Lung (tissue), 12 donors: ENCODE data around the gene SMARCD3. TPM values are rescaled to one million over a fixed set of nuclear protein-coding genes. Genes with fewer than 3 reads are reported as not detected.
A peak's percentile ranks its signal among the peaks of the same experiment; 100 is the strongest.

Source experiments
- ATAC-seq: fragments of 200-7000 bp; cut with Tn5 transposase; one replicate; pipeline ENCODE4 v1.9.1; 2020; ENCODE audit warnings: moderate number of reproducible peaks; ENCODE audit not compliant: insufficient read depth, low FRiP score
- DNase-seq, 3 donors: peaks; one replicate each; pipeline ENCODE4 v3.0.0-alpha.2; 2013 to 2017
- H3K27ac ChIP-seq, 2 donors: one replicate each; pipeline ENCODE4 v1.5.1; 2013; ENCODE audit warnings: mild to moderate bottlenecking in 2 of 2, moderate library complexity in 2 of 2, control low read depth in 1 of 2, inconsistent platforms in 1 of 2, low read depth in 1 of 2, low read length in 1 of 2
- H3K27me3 ChIP-seq, 3 donors: one replicate each; pipeline ENCODE4 v1.5.1; 2013; ENCODE audit warnings: low read length in 2 of 3; ENCODE audit not compliant: control insufficient read depth in 3 of 3, insufficient read depth in 3 of 3
- H3K36me3 ChIP-seq, 4 donors: one replicate each; pipeline ENCODE4 v1.5.1; 2013; ENCODE audit warnings: low read length in 4 of 4, mild to moderate bottlenecking in 1 of 4, moderate library complexity in 1 of 4; ENCODE audit not compliant: control insufficient read depth in 4 of 4, insufficient read depth in 4 of 4
- H3K4me1 ChIP-seq, 5 donors: one replicate each; pipeline ENCODE4 v1.5.1; 2013; ENCODE audit warnings: low read length in 5 of 5, mild to moderate bottlenecking in 2 of 5, moderate library complexity in 1 of 5; ENCODE audit not compliant: control insufficient read depth in 5 of 5, insufficient read depth in 5 of 5
- H3K4me3 ChIP-seq: one replicate; pipeline ENCODE4 v1.5.1; 2013; ENCODE audit warnings: mild to moderate bottlenecking, control low read depth, moderate library complexity
- H3K9ac ChIP-seq, 2 donors: one replicate each; pipeline ENCODE4 v1.5.1; 2013; ENCODE audit warnings: low read length in 2 of 2, control low read depth in 1 of 2; ENCODE audit not compliant: insufficient read depth in 1 of 2
- H3K9me3 ChIP-seq, 4 donors: one replicate each; pipeline ENCODE4 v1.5.1; 2013; ENCODE audit warnings: low read length in 3 of 4, mild to moderate bottlenecking in 1 of 4, moderate library complexity in 1 of 4; ENCODE audit not compliant: control insufficient read depth in 4 of 4, insufficient read depth in 3 of 4
- WGBS, 2 donors: extraction: QIAGEN DNeasy Blood & Tissue Kit; methylation state at CpG; one replicate each; pipeline ENCODE4 v1.1.7; 2013; 5-methylcytosine and 5-hydroxymethylcytosine counted together
- polyA plus RNA-seq, 2 donors: library from polyadenylated mRNA; stranded (reverse); fragments of 200-250 nt; gene quantifications; one replicate each; pipeline ENCODE4 v1.2.1, GENCODE V29; 2013
- total RNA-seq, 2 donors: library from RNA; depleted of rRNA in 1 of 2; stranded (reverse); fragments of >200 nt in 1 of 2; gene quantifications; one replicate each; pipeline ENCODE4 v1.2.1, GENCODE V29; 2014 to 2021
- TF ChIP-seq, protein P1 (sequence below): IDR thresholded peaks from 2 replicates; pipeline ENCODE4 v1.5.1; 2012; ENCODE audit warnings: mild to moderate bottlenecking; ENCODE audit errors: control extremely low read depth, extremely low read depth
- donor health status: control.
- donor health status: control.
- donor health status: Bipolar disorder and iron deficiency.
- donor health status: healthy.
- donor health status: DM: yes; HTN: yes; CAD: no.

Gene SMARCD3
- total and polyA plus RNA-seq, 4 donors: 37.5 to 70.9 (median 51.4) TPM

DNA sequence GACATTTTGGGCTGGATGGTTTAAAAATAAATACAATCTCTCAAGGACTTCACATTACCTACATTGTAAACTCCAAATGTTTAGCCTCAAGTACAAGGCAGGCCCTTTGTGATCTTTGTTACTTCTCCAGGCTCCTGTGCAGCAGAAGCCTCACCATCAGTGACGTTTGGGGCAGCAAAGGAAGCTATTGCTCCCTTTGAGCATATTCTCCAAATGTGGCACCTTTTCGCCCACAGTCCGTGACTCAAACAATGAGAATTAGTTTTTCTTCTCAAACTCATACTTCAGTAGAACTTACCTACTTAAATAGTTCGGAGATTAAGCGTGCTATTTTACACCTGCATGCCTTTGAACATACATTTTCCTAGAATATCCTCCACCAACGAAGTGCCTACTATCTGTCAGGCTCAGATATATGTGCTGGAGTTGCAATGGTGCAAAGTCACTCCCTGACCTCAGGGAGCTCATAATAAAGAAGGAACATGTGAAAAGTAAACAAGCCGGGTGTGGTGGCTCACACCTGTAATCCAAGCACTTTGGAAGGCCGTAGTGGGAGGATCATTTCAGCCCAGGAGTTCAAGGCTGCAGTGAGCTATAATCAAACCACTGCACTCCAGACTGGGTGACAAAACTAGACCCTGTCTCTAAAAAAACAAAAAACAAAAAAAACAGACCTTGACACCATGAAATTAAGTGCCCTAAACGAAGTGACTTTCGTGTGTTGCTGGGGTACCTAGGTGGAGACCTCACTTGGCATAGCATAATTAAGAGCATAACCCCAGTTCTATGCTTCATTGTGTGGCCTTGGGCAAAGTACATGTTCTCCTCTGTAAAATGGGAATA, 20.2 kb downstream of the SMARCD3 start:
- Histone ChIP-seq H3K9me3 (no peaks in the 10 kb centered on the region), H3K4me1 (peaks cover 0 to 32% (median 8%) of the 10 kb centered on the region in 5 donors), H3K27ac (peak overlapping the region; percentile 58 to 95), H3K4me3 (no peak overlapping the region), H3K9ac (peak overlapping the region in 1 of 2 donors; percentile 83), H3K36me3 (peaks cover 5 to 16% (median 13%) of the 10 kb centered on the region in 4 donors), H3K27me3 (no peaks in the 10 kb centered on the region)
- DNase-seq: no peak
- no peak for ATAC-seq
- TF ChIP-seq, protein P1, sequence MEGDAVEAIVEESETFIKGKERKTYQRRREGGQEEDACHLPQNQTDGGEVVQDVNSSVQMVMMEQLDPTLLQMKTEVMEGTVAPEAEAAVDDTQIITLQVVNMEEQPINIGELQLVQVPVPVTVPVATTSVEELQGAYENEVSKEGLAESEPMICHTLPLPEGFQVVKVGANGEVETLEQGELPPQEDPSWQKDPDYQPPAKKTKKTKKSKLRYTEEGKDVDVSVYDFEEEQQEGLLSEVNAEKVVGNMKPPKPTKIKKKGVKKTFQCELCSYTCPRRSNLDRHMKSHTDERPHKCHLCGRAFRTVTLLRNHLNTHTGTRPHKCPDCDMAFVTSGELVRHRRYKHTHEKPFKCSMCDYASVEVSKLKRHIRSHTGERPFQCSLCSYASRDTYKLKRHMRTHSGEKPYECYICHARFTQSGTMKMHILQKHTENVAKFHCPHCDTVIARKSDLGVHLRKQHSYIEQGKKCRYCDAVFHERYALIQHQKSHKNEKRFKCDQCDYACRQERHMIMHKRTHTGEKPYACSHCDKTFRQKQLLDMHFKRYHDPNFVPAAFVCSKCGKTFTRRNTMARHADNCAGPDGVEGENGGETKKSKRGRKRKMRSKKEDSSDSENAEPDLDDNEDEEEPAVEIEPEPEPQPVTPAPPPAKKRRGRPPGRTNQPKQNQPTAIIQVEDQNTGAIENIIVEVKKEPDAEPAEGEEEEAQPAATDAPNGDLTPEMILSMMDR: no peak
- 68 to 79% methylated on average over 10 of the region's 10 CpGs for WGBS, 2 donors

DNA sequence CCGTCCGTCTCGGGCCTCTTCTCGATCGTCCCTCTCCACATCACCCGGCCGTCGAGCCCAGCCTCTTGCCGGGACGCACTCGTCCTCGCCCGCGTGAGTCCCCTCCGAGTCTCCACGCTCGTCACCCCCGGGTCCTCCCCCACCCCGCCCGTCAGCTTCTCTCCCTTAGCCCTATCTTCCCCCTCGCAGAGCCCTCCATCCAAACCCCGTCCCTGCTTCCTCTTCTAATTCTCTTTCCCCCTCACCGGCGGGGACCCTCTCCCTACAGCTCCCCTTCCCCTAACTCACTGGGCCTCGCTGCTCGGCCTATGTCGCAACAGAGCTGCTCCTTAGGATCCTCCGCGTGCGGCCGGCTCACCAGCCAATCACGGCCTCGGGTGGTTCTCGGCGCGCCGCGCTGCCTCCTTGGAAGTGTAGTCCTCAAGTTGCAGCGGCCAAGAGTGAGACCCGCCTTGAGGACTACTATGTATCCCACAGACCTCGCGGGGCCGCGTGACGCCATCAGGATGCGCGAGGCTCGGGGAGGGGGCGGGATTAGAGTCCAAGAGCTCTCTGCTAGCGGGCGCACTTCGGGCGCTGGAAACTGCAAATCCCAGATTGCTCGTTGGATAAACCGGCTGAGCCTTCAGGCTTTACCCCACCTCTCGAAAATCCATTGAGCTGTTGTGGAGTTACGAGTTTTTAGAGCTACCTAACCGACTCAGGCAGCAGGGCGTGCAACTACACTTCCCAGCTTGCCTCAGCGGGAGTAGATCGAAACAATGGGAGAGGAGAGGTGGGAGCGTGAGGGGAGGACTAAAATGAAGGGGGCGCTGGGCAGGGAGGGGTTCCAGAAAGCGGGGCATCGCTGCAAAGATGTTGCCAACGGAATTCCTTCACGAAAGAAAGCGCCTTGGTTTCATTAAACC, 21.4 kb downstream of the SMARCD3 start, which contains the start of gene ABCF2:
TSS of gene ABCF2 (minus strand) at position 331 of the 908 bp plus-strand sequence. CDS start 747 bp downstream, outside the sequence.
- H3K27ac ChIP-seq: peak within 1 kb of the TSS; percentile 58 to 95
- ATAC-seq (peak; percentile 99), DNase-seq (peak; percentile 99 to 100 (median 99))
- H3K9ac ChIP-seq: peak within 1 kb of the TSS; percentile 42 to 83
- 0 to 1% methylated on average over 68 of the region's 68 CpGs for WGBS, 2 donors
- TF ChIP-seq, protein P1: no peak
- no peaks in the 10 kb centered on the region for H3K27me3 ChIP-seq
- H3K36me3 ChIP-seq: peaks cover 5 to 23% (median 17%) of the 10 kb centered on the region in 4 donors
- H3K4me3 ChIP-seq: peak within 1 kb of the TSS; percentile 84
- H3K4me1 ChIP-seq: peaks cover 0 to 27% (median 8%) of the 10 kb centered on the region in 5 donors
- no peaks in the 10 kb centered on the region for H3K9me3 ChIP-seq

DNA sequence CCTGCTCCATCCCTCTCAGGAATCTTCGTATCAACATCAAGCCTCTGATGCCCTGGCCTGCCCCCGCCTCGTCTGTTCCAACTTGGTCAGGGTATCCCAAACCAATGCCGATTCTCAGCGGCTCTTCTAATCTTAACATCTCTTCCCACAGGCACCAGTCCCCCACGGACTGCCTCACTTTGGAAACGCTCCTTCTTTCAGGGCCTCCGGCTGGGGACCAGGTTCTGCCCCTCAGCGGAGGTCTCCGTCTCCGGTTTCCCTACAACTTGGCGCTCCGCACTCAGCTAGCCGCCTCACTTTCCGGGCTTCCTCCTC, 22.0 kb downstream of the SMARCD3 start:
- TF ChIP-seq, protein P1: no peak
- no peak for ATAC-seq
- Histone ChIP-seq H3K27me3 (no peaks in the 10 kb centered on the region), H3K4me3 (peak overlapping the region; percentile 84), H3K9ac (peak overlapping the region in 1 of 2 donors; percentile 63), H3K27ac (peak overlapping the region; percentile 20 to 38), H3K36me3 (peaks cover 10 to 26% (median 20%) of the 10 kb centered on the region in 4 donors), H3K9me3 (no peaks in the 10 kb centered on the region), H3K4me1 (peaks cover 0 to 23% (median 5%) of the 10 kb centered on the region in 5 donors)
- WGBS, 2 donors: 2% methylated on average over 15 of the region's 15 CpGs
- no peak for DNase-seq
